Measurements from ENCODE around the gene ANKS4B.

DNA sequence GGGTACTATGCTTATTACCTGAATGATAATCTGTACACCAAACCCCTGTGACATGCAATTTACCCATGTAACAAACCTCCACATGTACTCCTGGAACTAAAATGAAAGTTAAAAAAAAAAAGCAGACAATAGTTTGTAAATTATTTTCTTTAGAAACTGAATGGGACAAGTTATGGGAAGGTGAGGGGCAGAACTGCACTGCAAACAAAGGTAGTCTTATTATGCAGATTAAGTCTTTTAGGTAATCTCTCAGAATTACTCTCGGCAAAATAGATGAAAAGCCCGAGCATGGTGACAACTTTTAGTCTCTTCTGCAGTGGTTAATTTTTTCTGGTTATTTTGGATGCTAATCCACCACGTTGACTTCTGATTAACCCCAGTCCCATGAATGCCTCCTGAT, 49.5 kb upstream of the ANKS4B start:
- TF ChIP-seq, protein P1, sequence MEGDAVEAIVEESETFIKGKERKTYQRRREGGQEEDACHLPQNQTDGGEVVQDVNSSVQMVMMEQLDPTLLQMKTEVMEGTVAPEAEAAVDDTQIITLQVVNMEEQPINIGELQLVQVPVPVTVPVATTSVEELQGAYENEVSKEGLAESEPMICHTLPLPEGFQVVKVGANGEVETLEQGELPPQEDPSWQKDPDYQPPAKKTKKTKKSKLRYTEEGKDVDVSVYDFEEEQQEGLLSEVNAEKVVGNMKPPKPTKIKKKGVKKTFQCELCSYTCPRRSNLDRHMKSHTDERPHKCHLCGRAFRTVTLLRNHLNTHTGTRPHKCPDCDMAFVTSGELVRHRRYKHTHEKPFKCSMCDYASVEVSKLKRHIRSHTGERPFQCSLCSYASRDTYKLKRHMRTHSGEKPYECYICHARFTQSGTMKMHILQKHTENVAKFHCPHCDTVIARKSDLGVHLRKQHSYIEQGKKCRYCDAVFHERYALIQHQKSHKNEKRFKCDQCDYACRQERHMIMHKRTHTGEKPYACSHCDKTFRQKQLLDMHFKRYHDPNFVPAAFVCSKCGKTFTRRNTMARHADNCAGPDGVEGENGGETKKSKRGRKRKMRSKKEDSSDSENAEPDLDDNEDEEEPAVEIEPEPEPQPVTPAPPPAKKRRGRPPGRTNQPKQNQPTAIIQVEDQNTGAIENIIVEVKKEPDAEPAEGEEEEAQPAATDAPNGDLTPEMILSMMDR (IDR thresholded peaks at IDR 0.05) = no peak
- TF ChIP-seq POLR2A (IDR thresholded peaks at IDR 0.05) = no peak
